ENCODE data around the gene MYL9.

DNA sequence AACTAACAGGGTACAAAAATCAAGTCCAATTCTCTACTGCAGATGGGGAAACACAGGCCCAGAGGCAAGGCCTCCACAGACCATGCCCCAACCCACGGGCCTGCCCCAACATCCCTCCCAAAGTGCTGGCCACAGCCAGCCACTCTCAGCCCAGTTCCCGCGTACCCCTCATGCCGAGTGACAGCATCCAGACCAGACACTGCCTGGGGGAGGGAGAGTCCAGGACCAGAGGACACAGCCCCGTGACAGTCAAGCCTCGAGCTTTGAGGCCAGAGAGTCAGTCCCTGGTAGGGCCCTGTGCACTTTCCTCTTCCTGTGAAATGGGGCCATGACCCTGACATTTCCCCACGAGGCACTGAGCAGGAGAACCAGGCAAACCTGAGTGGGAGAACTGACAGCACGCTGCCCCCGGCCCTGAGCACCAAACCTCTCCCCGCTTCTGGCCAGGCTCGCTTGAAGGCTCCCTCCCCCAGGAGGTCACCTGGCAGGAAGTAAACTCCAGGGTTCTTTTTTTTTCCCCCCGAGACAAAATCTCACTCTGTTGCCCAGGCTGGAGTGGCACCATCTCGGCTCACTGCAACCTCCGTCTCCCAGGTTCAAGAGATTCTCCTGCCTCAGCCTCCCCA, 4.9 kb downstream of the MYL9 start:
- TF ChIP-seq EP300 (IDR thresholded peaks at IDR 0.05; ENCODE audit: borderline replicate concordance) (no peak), MAX (IDR thresholded peaks at IDR 0.05) (no peak), CEBPB (IDR thresholded peaks at IDR 0.05) (no peak), EGR1 (IDR thresholded peaks at IDR 0.05) (no peak)
- TF ChIP-seq, protein P1, sequence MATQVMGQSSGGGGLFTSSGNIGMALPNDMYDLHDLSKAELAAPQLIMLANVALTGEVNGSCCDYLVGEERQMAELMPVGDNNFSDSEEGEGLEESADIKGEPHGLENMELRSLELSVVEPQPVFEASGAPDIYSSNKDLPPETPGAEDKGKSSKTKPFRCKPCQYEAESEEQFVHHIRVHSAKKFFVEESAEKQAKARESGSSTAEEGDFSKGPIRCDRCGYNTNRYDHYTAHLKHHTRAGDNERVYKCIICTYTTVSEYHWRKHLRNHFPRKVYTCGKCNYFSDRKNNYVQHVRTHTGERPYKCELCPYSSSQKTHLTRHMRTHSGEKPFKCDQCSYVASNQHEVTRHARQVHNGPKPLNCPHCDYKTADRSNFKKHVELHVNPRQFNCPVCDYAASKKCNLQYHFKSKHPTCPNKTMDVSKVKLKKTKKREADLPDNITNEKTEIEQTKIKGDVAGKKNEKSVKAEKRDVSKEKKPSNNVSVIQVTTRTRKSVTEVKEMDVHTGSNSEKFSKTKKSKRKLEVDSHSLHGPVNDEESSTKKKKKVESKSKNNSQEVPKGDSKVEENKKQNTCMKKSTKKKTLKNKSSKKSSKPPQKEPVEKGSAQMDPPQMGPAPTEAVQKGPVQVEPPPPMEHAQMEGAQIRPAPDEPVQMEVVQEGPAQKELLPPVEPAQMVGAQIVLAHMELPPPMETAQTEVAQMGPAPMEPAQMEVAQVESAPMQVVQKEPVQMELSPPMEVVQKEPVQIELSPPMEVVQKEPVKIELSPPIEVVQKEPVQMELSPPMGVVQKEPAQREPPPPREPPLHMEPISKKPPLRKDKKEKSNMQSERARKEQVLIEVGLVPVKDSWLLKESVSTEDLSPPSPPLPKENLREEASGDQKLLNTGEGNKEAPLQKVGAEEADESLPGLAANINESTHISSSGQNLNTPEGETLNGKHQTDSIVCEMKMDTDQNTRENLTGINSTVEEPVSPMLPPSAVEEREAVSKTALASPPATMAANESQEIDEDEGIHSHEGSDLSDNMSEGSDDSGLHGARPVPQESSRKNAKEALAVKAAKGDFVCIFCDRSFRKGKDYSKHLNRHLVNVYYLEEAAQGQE (IDR thresholded peaks at IDR 0.05; ENCODE audit: low read depth) = no peak
